Measurements from ENCODE around the gene CEP85.

The CEP85 gene

DNA sequence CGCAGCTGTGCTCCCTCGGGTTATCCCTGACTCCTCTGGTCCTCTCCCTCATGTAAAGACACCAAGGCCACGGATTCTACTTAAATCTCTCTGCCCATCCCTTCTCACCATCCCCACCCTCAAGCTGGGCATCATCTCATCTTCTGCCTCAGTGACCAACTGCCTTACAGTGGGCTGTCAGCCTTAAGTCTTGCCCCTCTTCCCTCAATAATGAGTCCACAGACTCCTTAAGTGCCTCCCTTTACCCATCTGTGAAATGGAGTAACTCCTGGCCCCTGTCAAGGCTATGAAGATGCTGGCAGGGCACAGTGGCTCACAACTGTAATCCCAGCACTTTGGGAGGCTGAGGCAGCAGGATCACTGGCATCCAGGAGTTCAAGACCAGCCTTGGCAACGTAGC, 57.9 kb downstream of the CEP85 start:
- DNase-seq, result no peak

DNA sequence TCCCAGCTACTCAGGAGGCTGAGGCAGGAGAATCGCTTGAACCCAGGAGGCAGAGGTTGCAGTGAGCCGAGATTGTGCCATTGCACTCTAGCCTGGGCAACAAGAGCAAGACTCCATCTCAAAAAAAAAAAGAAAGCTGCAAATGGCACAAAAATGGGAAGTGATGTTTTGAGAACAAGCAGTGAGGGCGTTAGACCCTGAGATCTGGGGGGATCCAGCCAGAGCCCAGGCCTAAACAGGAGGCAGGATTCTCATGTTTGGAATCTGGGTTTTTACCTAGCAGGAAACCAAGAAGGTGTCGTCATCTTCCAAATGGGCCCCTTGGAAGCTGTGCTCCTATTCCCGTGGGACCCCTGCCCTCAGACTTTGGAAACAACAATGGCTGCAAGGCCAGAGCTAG, 58.7 kb downstream of the CEP85 start:
- DNase-seq, result peak; percentile 13

DNA sequence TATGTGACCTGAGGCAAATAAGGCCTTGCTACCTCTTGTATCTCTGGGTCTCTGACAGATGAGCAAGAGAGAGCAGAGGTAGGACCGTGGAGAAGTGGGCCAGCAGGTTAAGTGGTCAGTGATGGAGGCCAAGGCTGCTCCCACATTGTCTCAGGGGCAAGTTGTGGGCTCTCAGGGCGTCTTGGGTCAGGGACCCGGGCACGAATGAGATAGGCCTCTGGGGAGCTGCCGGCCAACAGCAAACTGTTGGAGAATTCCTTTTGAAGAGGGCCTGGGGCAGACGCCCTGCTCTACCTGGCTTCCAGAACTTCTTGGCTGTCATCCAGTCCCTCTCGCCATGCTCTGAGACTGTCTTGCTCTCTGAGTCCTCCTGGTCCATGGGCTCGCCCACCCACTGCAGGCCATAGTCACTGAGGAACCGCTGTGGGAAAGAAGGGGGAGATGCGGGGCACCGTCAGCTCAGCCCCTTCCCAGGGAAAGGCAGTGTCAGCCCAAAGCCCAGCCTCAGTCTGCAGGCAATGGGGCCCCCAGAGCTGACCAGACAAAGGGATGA, 60.0 kb downstream of the CEP85 start:
- DNase-seq, result no peak

DNA sequence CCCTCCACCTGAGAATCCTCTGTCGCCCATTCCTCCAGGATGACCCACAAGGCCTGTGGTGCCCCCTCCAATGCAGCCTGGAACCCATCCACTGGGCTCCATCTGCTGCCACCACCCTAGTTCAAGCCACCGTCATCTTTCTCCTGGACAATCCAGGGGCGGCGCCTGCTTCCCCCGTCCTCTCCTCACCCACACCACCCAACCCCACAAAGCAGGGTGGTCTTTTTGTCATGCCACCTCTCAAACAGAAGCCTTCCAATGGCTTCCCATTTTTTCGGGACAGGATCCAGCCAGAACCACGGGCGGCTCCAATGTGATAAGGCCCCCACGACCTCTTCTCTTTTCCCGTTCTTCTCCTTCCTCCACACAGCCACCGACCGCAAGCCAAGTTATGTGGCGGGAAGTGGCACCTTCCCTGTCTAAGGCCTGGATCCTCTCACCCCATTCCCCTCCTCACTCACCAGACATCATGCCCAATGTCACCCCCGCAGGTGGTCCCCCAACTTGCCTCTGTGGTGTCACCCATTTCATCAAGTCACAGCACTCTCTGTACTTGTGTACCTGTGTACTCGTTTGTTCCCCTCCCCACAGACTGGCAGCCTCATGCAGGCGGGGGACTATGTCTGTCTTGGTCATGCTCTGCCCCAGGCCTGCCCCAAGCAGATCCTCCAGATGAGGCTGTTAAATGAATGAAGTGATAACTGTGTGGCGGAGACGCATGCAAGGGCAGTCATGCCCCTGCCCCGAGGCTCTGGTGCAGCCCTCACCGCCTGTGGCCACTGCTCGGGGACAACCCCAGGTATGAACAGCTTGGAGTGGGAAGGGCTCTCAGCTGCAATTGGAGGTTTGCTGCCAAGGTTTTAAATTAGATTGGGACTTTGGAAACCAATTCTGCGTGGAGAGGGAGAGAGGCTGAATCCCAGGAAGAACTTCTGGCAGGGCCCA, 61.5 kb downstream of the CEP85 start:
- no peak for DNase-seq

DNA sequence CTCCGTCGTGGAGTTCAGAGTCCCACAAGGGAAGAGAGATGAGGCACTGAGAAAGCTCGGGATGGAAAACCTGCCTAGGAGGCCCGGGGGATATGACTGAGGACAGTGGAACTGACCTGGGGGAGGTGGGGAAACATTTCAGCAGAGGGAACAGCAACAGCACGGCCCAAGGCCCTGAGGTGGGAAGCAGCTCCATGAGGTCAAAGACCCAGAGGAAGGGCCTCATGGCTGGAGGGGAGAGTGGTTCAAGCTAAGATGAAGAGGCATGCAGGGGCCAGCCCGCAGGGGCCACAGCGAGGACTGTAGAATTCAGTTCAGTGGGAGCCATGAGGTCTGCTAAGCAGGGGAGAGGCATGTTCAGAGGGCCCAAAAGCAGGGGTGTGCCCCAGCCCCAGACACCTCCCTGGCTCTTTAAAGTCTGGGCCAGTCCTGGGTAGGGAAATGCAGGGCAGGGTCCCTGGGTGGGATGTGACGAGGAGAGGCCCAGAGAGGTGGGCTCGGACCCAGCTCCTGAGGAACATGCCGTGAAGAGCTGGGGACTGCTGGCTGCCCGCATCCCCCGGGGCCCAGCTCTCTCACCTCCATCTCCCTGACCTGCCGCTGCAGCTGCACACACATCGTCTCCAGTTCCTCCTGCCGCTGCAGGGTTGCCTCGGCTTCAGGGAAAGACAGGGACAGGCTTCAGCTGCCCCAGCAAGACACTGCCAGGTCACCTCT, 62.5 kb downstream of the CEP85 start:
- no peak for DNase-seq

DNA sequence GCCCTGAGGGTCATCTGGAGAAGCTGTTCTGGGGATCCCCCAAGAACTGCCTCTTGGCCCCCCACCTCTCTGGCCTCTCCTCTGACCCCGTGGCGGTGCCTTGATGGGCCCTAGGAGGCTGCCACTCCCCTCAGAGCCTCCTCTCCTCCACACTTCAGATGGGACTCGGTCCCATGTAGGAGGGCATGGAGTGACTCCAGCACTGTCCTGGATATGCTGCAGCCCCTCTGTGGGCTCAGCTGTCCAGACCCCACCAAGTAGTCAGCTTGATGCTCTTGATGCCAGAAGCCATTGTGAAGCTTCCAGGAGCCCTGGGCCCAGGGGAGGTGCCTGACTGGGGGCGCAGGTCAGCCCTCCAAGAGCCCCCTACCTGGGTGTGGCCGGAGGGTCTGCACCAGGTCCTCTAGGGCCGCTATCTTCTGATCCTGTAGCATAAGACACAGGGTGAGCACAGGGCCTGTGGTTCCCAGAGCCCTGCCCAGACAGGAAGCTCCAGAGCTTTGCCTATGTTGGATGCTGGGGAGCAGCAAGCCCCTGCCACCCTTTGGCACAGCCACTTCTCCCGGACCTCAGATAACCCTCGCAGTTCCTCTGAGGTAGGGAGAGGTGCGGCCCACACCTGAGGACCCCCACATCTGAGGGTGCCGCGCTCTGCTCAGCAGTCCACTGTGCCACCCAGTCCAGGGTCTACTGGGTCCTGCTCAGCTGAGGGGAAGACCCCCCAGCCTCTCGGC, 63.2 kb downstream of the CEP85 start:
- DNase-seq, result no peak

DNA sequence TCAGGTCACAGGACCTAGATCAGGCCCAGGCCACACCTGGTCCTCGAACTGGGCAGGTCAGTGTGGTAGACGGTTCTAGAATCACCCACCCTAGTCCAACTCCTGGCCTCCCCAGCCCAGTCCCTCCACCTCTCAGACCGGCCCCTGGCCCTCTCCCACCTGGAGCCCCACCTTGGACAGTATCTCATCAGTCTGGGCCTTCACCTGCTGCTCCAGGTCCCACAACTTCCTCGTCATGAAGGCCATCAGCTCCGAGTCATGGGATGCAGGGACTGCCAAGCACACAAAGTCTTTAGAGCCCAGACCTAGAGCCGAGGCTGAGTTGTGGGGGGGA, 63.8 kb downstream of the CEP85 start:
- DNase-seq, result no peak

DNA sequence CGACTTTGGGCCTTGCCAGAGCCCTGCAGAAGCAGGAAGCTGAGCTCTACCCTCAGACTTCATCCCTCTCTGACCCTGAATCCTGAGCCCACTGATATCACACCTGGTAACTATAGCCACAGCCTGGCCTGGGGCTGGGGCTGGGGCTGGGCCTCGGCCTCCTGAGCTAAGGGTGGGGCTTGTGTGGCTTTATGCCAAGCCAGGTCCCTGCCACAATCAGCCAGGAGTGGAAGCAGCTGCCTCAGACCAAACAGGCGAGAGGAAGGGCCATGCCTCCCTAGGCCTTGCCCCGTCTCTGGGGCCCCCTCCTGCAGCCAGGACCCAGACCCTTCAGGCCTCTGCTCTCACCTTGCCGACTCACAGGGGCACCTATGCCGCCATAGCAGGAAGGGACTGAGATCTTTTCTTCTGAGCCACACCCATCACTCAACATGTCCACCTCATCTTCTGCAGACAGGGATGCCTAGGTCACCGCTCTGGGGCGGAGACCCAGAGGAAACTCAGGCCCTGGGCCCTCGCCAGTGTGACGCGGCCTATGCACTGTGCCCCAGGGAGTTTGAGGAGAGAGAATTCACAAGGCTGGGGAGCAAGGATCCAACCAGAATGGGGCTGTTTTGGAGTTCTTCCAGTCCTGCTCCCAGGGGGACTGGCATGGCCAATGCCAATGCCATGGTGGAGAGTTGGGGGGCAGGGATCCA, 66.7 kb downstream of the CEP85 start:
- no peak for DNase-seq

DNA sequence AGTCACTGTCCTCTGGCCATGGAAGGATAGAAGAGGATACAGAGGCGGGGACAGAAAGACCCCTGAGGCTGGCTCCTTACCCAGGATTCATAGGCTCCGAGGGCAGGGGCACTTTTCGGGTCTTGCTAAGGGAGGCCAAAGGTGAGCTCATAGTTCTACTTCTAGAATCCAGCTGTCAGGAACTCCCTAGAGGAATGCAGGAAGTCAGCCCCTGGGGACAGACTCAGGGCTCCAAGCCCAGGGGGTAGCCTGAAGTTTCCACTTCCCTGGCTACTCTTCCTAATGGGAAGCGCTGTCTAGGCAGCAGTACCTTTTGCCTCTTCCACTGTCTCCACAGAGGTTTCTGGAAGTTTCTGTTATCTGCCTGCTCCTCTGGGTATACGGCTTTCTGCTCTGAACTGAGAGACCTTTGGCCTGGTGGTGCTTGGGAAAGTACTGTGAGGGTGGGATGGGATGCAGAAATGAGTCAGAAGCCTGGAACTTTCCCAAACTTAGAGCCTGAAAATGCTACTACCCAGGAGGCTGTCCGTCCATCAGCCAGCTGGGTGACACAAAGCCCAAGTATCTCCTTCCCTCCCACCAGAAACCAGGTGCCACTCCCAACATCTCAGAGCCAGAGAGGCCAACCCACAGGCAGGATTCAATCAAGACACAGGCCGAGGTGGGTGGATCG, 68.9 kb downstream of the CEP85 start:
- DNase-seq, result no peak

DNA sequence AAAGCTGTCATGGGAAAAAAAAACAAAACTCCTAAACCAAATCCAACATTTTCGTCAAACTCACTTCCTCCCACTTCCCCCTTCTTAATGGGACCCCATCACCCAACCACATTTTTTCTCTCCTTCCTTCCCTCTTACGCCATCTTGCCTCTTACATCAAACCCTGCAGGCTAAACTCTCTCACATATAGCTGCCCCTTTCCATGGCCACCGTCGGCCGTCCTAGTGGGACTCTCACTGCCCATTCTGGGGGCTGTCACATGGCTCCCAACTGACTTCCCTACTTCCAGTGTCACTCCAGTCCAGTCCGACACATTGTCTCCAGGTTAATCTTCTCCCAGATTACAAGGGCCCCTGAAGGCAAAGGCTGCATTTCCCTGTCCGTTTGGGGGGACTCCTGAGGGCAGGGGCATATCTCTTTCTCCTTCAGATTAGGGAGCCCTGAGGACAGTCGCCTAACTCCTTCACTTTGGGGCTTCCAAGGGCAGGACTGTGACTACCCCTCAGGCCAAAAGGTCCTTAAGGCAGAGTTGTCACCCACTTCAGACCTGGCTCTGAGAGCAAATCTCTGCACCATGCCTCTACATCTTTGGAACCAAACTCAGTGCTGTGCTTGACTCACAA, 71.8 kb downstream of the CEP85 start:
- DNase-seq, result peak; percentile 67

DNA sequence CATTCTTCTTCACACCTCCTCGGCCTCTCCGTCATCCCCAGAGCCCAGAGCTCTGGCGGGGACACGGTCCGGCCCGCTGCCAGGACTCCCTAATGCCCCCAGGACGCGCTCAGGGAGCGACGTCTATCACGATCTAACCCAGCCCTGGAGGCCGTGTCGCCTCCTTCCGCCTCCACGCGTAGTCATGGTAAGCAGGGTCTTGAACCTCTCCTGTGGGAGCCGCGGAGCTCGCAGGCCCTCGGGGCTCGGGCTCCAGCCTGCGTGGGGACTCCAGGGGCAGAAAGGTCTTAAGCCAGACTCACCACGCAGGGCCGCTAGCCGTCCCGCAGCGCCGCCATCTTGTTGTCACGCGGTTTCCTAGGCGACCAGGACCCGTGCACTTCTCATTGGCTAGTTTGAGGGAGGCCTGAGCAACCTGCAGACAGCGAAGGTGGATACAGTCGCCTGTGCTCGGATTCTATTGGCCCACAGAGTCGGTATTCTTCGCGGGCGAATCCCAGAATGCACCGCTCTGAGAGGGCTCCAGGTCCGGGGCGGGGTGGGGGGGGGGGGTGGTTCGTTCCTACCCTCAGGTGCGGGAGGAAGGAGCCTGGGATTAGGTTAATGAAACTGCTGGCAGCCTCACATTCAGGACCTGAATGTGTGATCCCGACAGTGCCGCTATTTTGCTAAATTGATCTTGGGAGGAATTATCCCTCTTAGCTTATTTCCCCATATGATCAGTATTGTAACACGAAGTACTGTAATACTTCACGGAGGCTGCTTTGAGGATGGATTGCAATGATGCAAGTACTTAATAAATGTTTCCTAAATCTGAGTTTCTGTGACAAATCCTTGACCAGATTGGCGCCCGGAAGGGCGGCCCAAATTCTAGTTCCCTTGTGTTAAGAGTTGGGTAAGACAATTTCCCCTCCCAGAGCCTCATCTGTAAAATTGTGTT, 72.6 kb downstream of the CEP85 start, which contains the start of gene UBXN11:
Gene UBXN11 (minus strand): TSS at position 347 of the 940 bp plus-strand sequence. CDS start 3,753 bp downstream, outside the sequence.
- DNase-seq, result peak; percentile 89

DNA sequence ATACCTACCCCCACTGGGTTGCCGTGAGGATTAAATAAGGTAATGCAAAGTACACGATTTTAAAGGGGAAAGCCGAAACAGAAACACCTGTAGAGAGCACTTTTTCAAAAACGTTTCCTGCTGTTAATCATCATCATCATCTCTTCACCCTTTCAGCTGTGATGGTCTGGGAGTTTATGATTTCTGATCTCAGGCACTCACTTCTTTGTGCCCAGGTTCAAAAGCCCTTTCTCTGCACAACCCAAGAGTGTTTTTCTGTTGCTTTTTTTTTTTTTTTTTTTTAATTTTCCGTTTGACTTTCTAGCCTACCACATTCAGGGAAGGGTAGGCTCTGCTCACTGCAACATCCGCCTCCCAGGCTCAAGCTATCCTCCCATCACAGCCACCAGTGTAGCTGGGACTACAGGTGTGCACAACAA, 73.4 kb downstream of the CEP85 start:
- no peak for DNase-seq

DNA sequence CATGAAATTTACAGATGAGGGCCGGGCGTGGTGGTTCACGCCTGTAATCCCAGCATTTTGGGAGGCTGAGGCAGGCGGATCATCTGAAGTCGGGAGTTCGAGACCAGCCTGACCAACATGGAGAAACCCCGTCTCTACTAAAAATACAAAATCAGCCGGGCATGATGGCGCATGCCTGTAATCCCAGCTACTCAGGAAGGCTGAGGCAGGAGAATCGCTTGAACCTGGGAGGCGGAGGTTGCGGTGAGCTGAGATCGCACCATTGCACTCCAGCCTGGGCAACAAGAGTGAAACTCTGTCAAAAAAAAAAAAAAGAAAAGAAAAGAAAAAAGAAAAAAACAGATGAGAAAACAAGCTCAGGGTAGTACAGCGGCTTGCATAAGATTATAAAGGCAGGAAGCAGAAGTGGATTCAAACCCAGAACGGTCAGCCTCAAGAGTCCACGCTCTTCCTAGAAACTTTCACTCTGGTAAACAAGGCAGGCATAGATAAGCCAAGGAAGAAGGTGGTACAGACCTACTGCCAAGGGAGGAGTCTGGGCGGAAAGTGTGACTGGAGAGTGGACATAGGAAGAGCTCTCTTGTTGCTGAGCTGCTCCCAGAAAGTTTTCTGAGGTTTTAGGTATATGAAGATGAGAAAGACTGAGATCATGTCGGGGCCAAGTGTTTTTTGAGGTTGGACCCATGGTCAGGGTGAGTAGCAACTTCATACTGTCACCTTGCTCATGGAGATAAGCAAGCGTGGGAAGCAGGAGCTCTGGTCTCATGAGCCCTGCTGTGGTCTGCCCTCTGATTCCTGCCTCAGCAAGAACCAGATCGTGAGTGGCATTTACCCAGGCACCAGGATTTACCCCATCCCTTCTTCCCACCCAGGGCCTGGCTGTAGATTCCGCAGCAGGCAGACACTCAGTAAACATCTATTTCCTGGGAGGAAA, 74.2 kb downstream of the CEP85 start:
- DNase-seq, result peak; percentile 50

DNA sequence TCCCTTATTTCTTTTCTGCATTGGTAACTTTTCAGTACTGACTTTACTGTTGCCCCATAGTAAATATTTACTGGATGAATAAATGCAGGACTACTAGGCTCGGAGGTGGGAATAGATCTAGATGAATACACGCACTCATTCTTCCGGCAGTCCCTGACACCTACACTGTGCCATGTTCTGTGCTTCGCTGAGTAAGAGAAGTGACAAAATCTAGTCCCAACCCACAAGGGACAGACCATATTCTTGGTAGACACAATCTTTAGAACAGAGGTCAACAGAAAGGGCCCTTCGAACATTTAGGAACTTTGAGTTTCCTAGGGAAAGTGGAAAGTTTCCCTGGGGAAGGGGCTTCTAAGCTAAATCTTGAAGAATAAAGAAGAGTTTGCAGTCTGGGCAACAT, 80.5 kb downstream of the CEP85 start:
- no peak for DNase-seq

DNA sequence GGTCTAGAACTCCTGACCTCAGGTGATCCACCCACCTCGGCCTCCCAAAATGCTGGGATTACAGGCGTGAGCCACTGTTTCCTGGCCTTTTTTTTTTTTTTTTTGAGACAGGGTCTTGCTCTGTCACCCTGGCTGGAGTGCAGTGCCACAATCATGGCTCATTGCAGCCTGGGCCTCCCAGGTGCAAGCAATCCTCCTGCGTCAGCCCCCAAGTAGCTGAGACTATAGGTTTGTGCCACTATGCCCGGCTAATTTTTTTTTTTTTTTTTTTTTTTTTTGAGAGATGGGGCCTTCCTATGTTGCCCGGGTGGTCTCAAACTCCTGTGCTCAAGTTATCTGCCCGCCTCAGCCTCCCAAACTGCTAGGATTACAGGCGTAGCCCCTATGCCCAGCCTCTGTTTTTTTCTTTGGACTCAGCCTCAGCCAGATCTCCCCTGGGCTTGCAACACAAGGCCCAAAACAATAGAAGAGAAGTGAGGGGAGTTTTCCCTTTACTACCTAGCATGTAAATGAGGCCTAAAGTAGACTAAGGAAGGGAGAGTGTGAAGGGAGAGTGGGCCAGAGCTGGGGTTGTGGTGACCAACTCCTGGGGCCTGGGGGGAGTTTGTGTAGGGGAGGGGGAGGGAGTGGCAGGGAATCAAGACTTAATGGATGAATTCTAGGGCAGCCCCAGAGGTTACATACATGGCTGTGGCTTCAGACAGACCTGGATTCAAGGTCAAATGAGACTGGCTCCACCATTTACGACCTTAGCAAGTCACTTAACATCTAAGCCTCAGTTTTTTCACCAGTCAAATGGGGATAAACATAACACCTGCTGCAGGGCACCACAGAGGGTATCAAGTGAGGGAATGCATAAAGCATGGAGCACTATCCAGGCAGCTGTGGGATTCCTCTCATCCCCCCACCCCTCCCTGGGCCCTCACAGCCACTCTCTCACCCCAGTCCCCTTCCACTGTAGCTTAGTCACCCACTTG, 82.2 kb downstream of the CEP85 start:
- DNase-seq, result no peak

DNA sequence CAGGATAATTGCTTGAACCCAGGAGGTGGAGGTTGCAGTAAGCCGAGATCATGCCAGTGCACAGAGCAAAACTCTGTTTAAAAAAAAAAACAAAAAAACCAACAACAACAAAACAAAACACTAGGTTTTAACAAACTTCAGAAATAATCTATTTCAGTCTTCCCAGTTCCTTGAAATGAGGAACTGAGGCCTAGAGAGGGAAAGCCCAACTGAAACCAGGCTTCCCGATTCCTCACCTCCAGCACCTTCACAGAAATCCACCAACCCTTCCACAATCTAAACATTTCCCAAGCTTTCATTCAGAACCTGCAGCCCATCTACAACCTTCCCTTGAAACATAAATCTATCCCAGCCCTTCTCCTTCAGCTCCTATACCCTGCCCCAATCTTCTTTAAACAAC, 83.1 kb downstream of the CEP85 start:
- DNase-seq, result peak; percentile 32

DNA sequence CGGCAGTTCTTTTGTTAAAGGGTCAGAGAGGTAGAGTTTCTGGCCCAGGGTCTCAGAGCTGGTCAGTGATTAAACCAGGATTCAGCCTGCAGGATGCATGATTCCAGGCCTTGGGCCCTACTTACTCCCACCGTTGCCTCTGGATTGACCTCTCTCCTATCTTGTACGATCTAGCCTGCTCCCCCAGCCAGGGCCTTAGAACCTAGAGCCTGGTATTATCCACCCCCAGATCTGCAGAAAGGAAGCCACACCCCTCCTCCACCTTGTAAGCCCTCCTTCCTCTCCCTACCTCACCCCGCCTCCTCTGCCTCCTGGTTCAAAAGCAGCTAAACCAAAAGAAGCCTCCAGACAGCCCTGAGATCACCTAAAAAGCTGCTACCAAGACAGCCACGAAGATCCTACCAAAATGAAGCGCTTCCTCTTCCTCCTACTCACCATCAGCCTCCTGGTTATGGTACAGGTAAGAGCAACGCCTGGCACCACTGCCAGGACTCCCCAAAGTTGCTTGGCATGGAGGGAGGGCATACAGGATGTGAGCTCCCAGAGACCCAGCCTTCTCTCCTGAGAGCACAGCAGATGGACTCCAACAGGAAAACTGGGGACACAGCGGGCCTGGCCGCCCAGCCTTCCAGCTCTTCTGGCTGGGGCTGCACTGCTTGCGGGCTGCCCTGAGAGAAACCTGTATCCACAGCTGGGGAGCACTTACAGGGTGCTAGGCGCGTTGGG, 83.8 kb downstream of the CEP85 start, which contains the start of gene CD52:
Gene CD52 (plus strand): TSS at position 347 of the 726 bp plus-strand sequence. CDS start 60 bp downstream, at position 407.
- no peak for DNase-seq
